OCI-LY1 (cell line): ENCODE data around the gene PRUNE1.

Experiments used
- H2AFZ ChIP-seq: fragments of 200-600 bp; sonication (generic), shearing (Covaris generic); 2 replicates; pipeline ENCODE4 v1.6.0; 2014; ENCODE audit warnings: antibody characterized with exemption, mild to moderate bottlenecking, low read length
- H3F3A ChIP-seq: fragments of 200-600 bp; sonication (generic), shearing (Covaris generic); 2 replicates; pipeline ENCODE4 v1.6.0; 2014; ENCODE audit warnings: mild to moderate bottlenecking, antibody characterized with exemption, low read length, moderate library complexity; ENCODE audit not compliant: insufficient read depth
- H3K27ac ChIP-seq: fragments of 200-600 bp; sonication (generic); 2 replicates; pipeline ENCODE4 v1.5.1; 2014; ENCODE audit warnings: low read length, mixed run types, mild to moderate bottlenecking, low read depth; ENCODE audit not compliant: poor library complexity, severe bottlenecking
- H3K27me3 ChIP-seq: fragments of 200-600 bp; sonication (generic); 2 replicates; pipeline ENCODE4 v1.6.0; 2014; ENCODE audit warnings: antibody characterized with exemption, mild to moderate bottlenecking, low read length, moderate library complexity; ENCODE audit not compliant: insufficient read depth
- H3K36me3 ChIP-seq: fragments of 200-600 bp; sonication (generic); 2 replicates; pipeline ENCODE4 v1.6.1; 2014; ENCODE audit warnings: mild to moderate bottlenecking, antibody characterized with exemption, low read length, moderate library complexity, mixed read lengths; ENCODE audit not compliant: insufficient read depth
- H3K4me1 ChIP-seq: fragments of 200-600 bp; sonication (generic); 2 replicates; pipeline ENCODE4 v1.5.1; 2014; ENCODE audit warnings: mild to moderate bottlenecking, low read length, moderate library complexity; ENCODE audit not compliant: insufficient read depth, severe bottlenecking
- H3K4me2 ChIP-seq: fragments of 200-600 bp; sonication (generic), shearing (Covaris generic); 2 replicates; pipeline ENCODE4 v1.6.1; 2014; ENCODE audit warnings: low read length
- H3K4me3 ChIP-seq: fragments of 200-600 bp; sonication (generic); 2 replicates; pipeline ENCODE4 v1.5.1; 2014; ENCODE audit warnings: low read length, low read depth, mild to moderate bottlenecking, mixed read lengths; ENCODE audit not compliant: poor library complexity, severe bottlenecking
- H3K79me2 ChIP-seq: fragments of 200-600 bp; shearing (Covaris generic); 2 replicates; pipeline ENCODE4 v1.6.1; 2016; ENCODE audit warnings: mixed run types, low read length, mixed read lengths; ENCODE audit not compliant: insufficient read depth
- H3K9ac ChIP-seq: fragments of 200-600 bp; sonication (generic), shearing (Covaris generic); 2 replicates; pipeline ENCODE4 v1.6.1; 2014; ENCODE audit warnings: mild to moderate bottlenecking, low read length, mixed read lengths
- H3K9me2 ChIP-seq: fragments of 200-600 bp; sonication (generic), shearing (Covaris generic); 2 replicates; pipeline ENCODE4 v1.6.1; 2014; ENCODE audit warnings: low read depth, mild to moderate bottlenecking, low read length, mixed read lengths
- H3K9me3 ChIP-seq: fragments of 200-600 bp; shearing (Covaris generic); 2 replicates; pipeline ENCODE4 v1.6.1; 2014; ENCODE audit warnings: low read length, mixed read lengths
- H4K20me1 ChIP-seq: fragments of 200-600 bp; sonication (generic), shearing (Covaris generic); 2 replicates; pipeline ENCODE4 v1.6.0; 2016; ENCODE audit warnings: mild to moderate bottlenecking, low read length; ENCODE audit not compliant: insufficient read depth
- EZH2 ChIP-seq: fragments of 200-600 bp; sonication (generic), shearing (Covaris generic); IDR thresholded peaks from 2 replicates; pipeline ENCODE4 v1.8.0; 2017; ENCODE audit warnings: borderline replicate concordance, mixed run types, mild to moderate bottlenecking, antibody characterized with exemption, low read length, moderate library complexity, mixed read lengths
- TF ChIP-seq, protein P1 (sequence below): fragments of 200-600 bp; sonication (generic), shearing (Covaris generic); IDR thresholded peaks from 2 replicates; pipeline ENCODE4 v1.5.1; 2017; ENCODE audit warnings: mild to moderate bottlenecking, antibody characterized with exemption, low read length, moderate library complexity, mixed read lengths

Gene PRUNE1

GRCh38 chr1:151011154-151011850 is 3.1 kb downstream of the PRUNE1 start:
- Histone ChIP-seq H3K4me3 (no peak overlapping the region), H3K9me3 (no peaks in the 10 kb centered on the region), H3K79me2 (no peaks in the 10 kb centered on the region), H3K9me2 (no peaks in the 10 kb centered on the region), H3K27ac (no peak overlapping the region), H3K4me1 (peaks cover 38% of the 10 kb centered on the region), H3K4me2 (no peak overlapping the region), H3K36me3 (no peaks in the 10 kb centered on the region), H3K9ac (no peak overlapping the region; the same call in 1 of the 2 replicates), H3K27me3 (no peaks in the 10 kb centered on the region), H3F3A (no peaks in the 10 kb centered on the region), H2AFZ (no peak overlapping the region), H4K20me1 (no peaks in the 10 kb centered on the region)
- TF ChIP-seq, protein P1, sequence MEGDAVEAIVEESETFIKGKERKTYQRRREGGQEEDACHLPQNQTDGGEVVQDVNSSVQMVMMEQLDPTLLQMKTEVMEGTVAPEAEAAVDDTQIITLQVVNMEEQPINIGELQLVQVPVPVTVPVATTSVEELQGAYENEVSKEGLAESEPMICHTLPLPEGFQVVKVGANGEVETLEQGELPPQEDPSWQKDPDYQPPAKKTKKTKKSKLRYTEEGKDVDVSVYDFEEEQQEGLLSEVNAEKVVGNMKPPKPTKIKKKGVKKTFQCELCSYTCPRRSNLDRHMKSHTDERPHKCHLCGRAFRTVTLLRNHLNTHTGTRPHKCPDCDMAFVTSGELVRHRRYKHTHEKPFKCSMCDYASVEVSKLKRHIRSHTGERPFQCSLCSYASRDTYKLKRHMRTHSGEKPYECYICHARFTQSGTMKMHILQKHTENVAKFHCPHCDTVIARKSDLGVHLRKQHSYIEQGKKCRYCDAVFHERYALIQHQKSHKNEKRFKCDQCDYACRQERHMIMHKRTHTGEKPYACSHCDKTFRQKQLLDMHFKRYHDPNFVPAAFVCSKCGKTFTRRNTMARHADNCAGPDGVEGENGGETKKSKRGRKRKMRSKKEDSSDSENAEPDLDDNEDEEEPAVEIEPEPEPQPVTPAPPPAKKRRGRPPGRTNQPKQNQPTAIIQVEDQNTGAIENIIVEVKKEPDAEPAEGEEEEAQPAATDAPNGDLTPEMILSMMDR, result no peak
- TF ChIP-seq EZH2, result no peak

DNA sequence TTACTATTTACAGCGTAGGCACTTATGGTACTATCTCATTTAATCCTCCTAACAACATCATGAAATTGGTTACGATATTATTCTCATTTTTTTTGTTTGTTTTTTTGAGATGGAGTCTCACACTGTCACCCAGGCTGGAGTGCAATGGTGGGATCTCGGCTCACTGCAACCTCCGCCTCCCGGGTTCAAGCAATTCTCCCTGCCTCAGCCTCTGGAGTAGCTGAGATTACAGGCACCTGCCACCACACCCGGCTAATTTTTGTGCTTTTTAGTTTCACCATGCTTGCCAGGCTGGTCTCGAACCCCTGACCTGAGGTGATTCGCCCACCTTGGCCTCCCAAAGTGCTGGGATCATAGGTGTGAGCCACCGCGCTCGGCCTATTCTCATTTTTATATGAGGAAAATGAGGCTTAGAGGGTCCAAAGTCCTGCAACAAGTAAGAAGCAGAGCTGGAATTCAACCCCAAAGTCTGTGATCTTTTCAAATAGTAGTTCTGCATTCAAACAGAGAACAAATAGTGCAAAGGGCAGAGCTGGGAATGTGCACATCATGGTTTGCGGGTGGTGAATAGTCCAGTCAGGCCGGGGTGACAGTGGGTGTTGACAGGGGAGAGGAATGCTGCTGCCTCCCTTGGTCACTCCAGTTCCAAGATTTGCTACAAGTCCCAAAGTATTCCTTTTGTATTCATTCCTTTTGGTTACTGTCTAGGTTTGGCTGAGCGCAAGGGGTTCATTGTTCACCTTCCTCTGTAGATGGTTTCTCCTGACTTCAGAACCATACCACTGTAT is 4.6 kb downstream of the PRUNE1 start:
- Histone ChIP-seq H3K9me3 (no peaks in the 10 kb centered on the region), H3K9ac (no peak overlapping the region), H3K4me3 (no peak overlapping the region), H3K4me1 (peaks cover 24% of the 10 kb centered on the region), H3K27ac (no peak overlapping the region), H2AFZ (no peak overlapping the region), H3K4me2 (no peak overlapping the region), H3K79me2 (no peaks in the 10 kb centered on the region), H3K9me2 (no peaks in the 10 kb centered on the region), H3F3A (no peaks in the 10 kb centered on the region), H3K36me3 (no peaks in the 10 kb centered on the region), H3K27me3 (no peaks in the 10 kb centered on the region), H4K20me1 (no peaks in the 10 kb centered on the region)
- TF ChIP-seq, protein P1, result no peak
- TF ChIP-seq EZH2, result no peak

- no peaks in the 10 kb centered on the region for H3K9me3 ChIP-seq
- H3K4me2 ChIP-seq, result no peak overlapping the region
- H2AFZ ChIP-seq, result no peak overlapping the region
- H3K9ac ChIP-seq, result no peak overlapping the region
- H4K20me1 ChIP-seq, result no peaks in the 10 kb centered on the region
- H3K4me1 ChIP-seq, result peaks cover 21% of the 10 kb centered on the region
- no peak overlapping the region for H3K27ac ChIP-seq
- no peak overlapping the region for H3K4me3 ChIP-seq
- no peaks in the 10 kb centered on the region for H3K27me3 ChIP-seq
- no peaks in the 10 kb centered on the region for H3F3A ChIP-seq
- TF ChIP-seq, protein P1, result no peak
- TF ChIP-seq EZH2, result no peak
- no peaks in the 10 kb centered on the region for H3K9me2 ChIP-seq
- H3K36me3 ChIP-seq, result peaks cover 2% of the 10 kb centered on the region; the same call in 1 of the 2 replicates
- no peaks in the 10 kb centered on the region for H3K79me2 ChIP-seq
These were observed 5.3 kb downstream of the PRUNE1 start for GRCh38 chr1:151013518-151013917.
